Neuronal stem cell (in vitro differentiated cells): ENCODE data around the gene ACSL5.

Source experiments
- DNase-seq: peaks from one replicate; pipeline ENCODE4 v3.0.0-alpha.2; 2013; ENCODE audit warnings: low spot score
- H2AFZ ChIP-seq: one replicate; pipeline ENCODE4 v1.6.1; 2013; ENCODE audit warnings: mild to moderate bottlenecking, low read length, inconsistent platforms
- H2AK5ac ChIP-seq: 2 replicates; pipeline ENCODE4 v1.6.1; 2013; ENCODE audit warnings: low read depth, mild to moderate bottlenecking, inconsistent platforms, low read length, moderate library complexity, mixed read lengths
- H2BK120ac ChIP-seq: 2 replicates; pipeline ENCODE4 v1.6.1; 2013; ENCODE audit warnings: low read depth, mild to moderate bottlenecking, inconsistent platforms, low read length, moderate library complexity, mixed read lengths
- H2BK12ac ChIP-seq: one replicate; pipeline ENCODE4 v1.6.1; 2013; ENCODE audit warnings: low read length, inconsistent platforms
- H2BK15ac ChIP-seq: 2 replicates; pipeline ENCODE4 v1.6.1; 2013; ENCODE audit warnings: mild to moderate bottlenecking, low read length, inconsistent platforms, mixed read lengths
- H2BK5ac ChIP-seq: one replicate; pipeline ENCODE4 v1.6.1; 2013; ENCODE audit warnings: inconsistent platforms, mild to moderate bottlenecking, low read length, moderate library complexity
- H3K14ac ChIP-seq: one replicate; pipeline ENCODE4 v1.6.1; 2013; ENCODE audit warnings: low read length, inconsistent platforms
- H3K18ac ChIP-seq: 2 replicates; pipeline ENCODE4 v1.6.1; 2013; ENCODE audit warnings: low read length, inconsistent platforms
- H3K23ac ChIP-seq: 2 replicates; pipeline ENCODE4 v1.6.1; 2013; ENCODE audit warnings: low read depth, mild to moderate bottlenecking, mixed read lengths, low read length, inconsistent platforms; ENCODE audit not compliant: poor library complexity
- H3K27ac ChIP-seq: replicated peaks from 3 replicates; pipeline ENCODE4 v1.5.1; 2013; ENCODE audit warnings: low read length, inconsistent platforms
- H3K27me3 ChIP-seq, 3 experiments: 2 replicates each; pipeline ENCODE4 v1.6.1; 2013; ENCODE audit warnings: low read length in 3 of 3, mild to moderate bottlenecking in 2 of 3, inconsistent platforms in 1 of 3, low read depth in 1 of 3, mixed read lengths in 1 of 3, moderate library complexity in 1 of 3; ENCODE audit not compliant: control insufficient read depth in 3 of 3, insufficient read depth in 3 of 3
- H3K36me3 ChIP-seq, 2 donors: replicated peaks in 1 of 2; 2 replicates each; pipeline ENCODE4 v1.6.1; 2013; ENCODE audit warnings: low read length in 2 of 2; ENCODE audit not compliant: control insufficient read depth in 2 of 2, insufficient read depth in 2 of 2
- H3K4ac ChIP-seq: 2 replicates; pipeline ENCODE4 v1.6.1; 2013; ENCODE audit warnings: inconsistent platforms, mild to moderate bottlenecking, low read length, moderate library complexity
- H3K4me1 ChIP-seq, 2 donors: 1 replicate in 1 of 2; 2 replicates in 1 of 2; pipeline ENCODE4 v1.6.1; 2013; ENCODE audit warnings: low read length in 2 of 2, low read depth in 1 of 2; ENCODE audit not compliant: control insufficient read depth in 2 of 2, insufficient read depth in 1 of 2
- H3K4me2 ChIP-seq: one replicate; pipeline ENCODE4 v1.6.1; 2013; ENCODE audit warnings: mild to moderate bottlenecking, low read length, inconsistent platforms; ENCODE audit not compliant: insufficient read depth, poor library complexity, severe bottlenecking
- H3K4me3 ChIP-seq, 2 donors: 2 replicates each; pipeline ENCODE4 v1.5.1; 2013; ENCODE audit warnings: low read length in 2 of 2, mild to moderate bottlenecking in 2 of 2, inconsistent platforms in 1 of 2, moderate library complexity in 1 of 2
- H3K79me1 ChIP-seq: one replicate; pipeline ENCODE4 v1.6.1; 2013; ENCODE audit warnings: low read depth, mild to moderate bottlenecking, inconsistent platforms, low read length, moderate library complexity
- H3K9ac ChIP-seq: one replicate; pipeline ENCODE4 v1.6.1; 2013; ENCODE audit warnings: mild to moderate bottlenecking, low read depth, low read length, inconsistent platforms; ENCODE audit not compliant: poor library complexity
- H3K9me3 ChIP-seq, 2 donors: replicated peaks in 1 of 2; 2 replicates each; pipeline versions ENCODE3 to v1.6.1; 2013; ENCODE audit warnings: low read length in 2 of 2, mild to moderate bottlenecking in 2 of 2, inconsistent platforms in 1 of 2, low read depth in 1 of 2, mixed read lengths in 1 of 2, moderate library complexity in 1 of 2; ENCODE audit not compliant: control insufficient read depth in 2 of 2, insufficient read depth in 1 of 2
- H4K8ac ChIP-seq: one replicate; pipeline ENCODE4 v1.6.1; 2013; ENCODE audit warnings: low read depth, mild to moderate bottlenecking, inconsistent platforms, low read length, moderate library complexity
- H4K91ac ChIP-seq: one replicate; pipeline ENCODE4 v1.6.1; 2013; ENCODE audit warnings: low read length, low read depth, mild to moderate bottlenecking, inconsistent platforms; ENCODE audit not compliant: poor library complexity
- WGBS, 2 donors: extraction: QIAGEN DNeasy Blood & Tissue Kit; methylation state at CpG; one replicate each; pipeline ENCODE4 v1.1.7; 2013; ENCODE audit warnings: missing lambda C conversion rate in 2 of 2, mixed read lengths in 1 of 2; ENCODE audit not compliant: insufficient read length in 2 of 2, insufficient replicate concordance in 1 of 2; ENCODE audit errors: extremely low coverage in 2 of 2; 5-methylcytosine and 5-hydroxymethylcytosine counted together

ACSL5 gene

GRCh38 chr10:112467541-112468075 lies 93.7 kb downstream of the ACSL5 start:
- no peak for DNase-seq
- no peak overlapping the region for H3K18ac ChIP-seq
- no peak overlapping the region for H2AK5ac ChIP-seq
- H3K4me2 ChIP-seq, result no peak overlapping the region
- H2BK12ac ChIP-seq, result no peak overlapping the region
- H4K91ac ChIP-seq, result no peak overlapping the region
- H3K27me3 ChIP-seq, result no peaks in the 10 kb centered on the region
- H2BK15ac ChIP-seq, result no peak overlapping the region
- no peak overlapping the region for H2AFZ ChIP-seq
- peaks cover 5 to 41% of the 10 kb centered on the region in 2 donors for H3K36me3 ChIP-seq
- no peak overlapping the region for H4K8ac ChIP-seq
- no peak overlapping the region for H3K27ac ChIP-seq
- H3K14ac ChIP-seq, result no peak overlapping the region
- no peak overlapping the region for H2BK5ac ChIP-seq
- H2BK120ac ChIP-seq, result no peak overlapping the region
- no peaks in the 10 kb centered on the region for H3K79me1 ChIP-seq
- no CpG with 5 or more reads among the region's 1 CpG for WGBS, 2 donors
- H3K9me3 ChIP-seq, result peaks cover 0 to 15% of the 10 kb centered on the region in 2 donors
- H3K23ac ChIP-seq, result no peak overlapping the region
- no peak overlapping the region for H3K4ac ChIP-seq
- peaks cover 0 to 3% of the 10 kb centered on the region in 2 donors for H3K4me1 ChIP-seq
- H3K9ac ChIP-seq, result no peak overlapping the region
- no peak overlapping the region for H3K4me3 ChIP-seq

GRCh38 chr10:112471878-112472487 lies 98.1 kb downstream of the ACSL5 start:
- Histone ChIP-seq H3K79me1 (no peaks in the 10 kb centered on the region), H2BK15ac (no peak overlapping the region), H3K27me3 (no peaks in the 10 kb centered on the region), H2BK120ac (no peak overlapping the region), H2AK5ac (no peak overlapping the region), H2BK12ac (no peak overlapping the region), H3K36me3 (peaks cover 3 to 11% of the 10 kb centered on the region in 2 donors), H2AFZ (no peak overlapping the region), H3K27ac (no peak overlapping the region), H3K4me1 (peaks cover 0 to 7% of the 10 kb centered on the region in 2 donors), H4K91ac (no peak overlapping the region), H3K14ac (no peak overlapping the region), H3K9ac (no peak overlapping the region), H3K18ac (no peak overlapping the region), H3K9me3 (no peaks in the 10 kb centered on the region), H3K4me2 (no peak overlapping the region), H2BK5ac (no peak overlapping the region), H3K4ac (no peak overlapping the region), H3K4me3 (no peak overlapping the region), H3K23ac (no peak overlapping the region), H4K8ac (no peak overlapping the region)
- peak; percentile 20 for DNase-seq
- no CpG with 5 or more reads among the region's 4 CpGs for WGBS, 2 donors

GRCh38 chr10:112475575-112476218 lies 101.8 kb downstream of the ACSL5 start:
- no peak overlapping the region for H2BK120ac ChIP-seq
- no peak overlapping the region for H2AK5ac ChIP-seq
- no peak overlapping the region for H3K4me3 ChIP-seq
- no peaks in the 10 kb centered on the region for H3K36me3 ChIP-seq
- no peaks in the 10 kb centered on the region for H3K9me3 ChIP-seq
- no peak overlapping the region for H3K4me2 ChIP-seq
- peaks cover 2% of the 10 kb centered on the region for H3K79me1 ChIP-seq
- H3K27ac ChIP-seq, result no peak overlapping the region
- H3K9ac ChIP-seq, result no peak overlapping the region
- no peak overlapping the region for H3K14ac ChIP-seq
- no peak overlapping the region for H2BK5ac ChIP-seq
- H2BK12ac ChIP-seq, result no peak overlapping the region
- no peak overlapping the region for H3K23ac ChIP-seq
- H3K4me1 ChIP-seq, result peaks cover 1 to 5% of the 10 kb centered on the region in 2 donors
- H4K8ac ChIP-seq, result no peak overlapping the region
- no peak overlapping the region for H2AFZ ChIP-seq
- no peak overlapping the region for H3K18ac ChIP-seq
- DNase-seq, result no peak
- no CpG with 5 or more reads among the region's 3 CpGs for WGBS, 2 donors
- H2BK15ac ChIP-seq, result no peak overlapping the region
- no peaks in the 10 kb centered on the region for H3K27me3 ChIP-seq
- H3K4ac ChIP-seq, result no peak overlapping the region
- no peak overlapping the region for H4K91ac ChIP-seq
